Gastrocnemius medialis (tissue), 4 donors: Measurements from ENCODE around the gene WIZ. TPM values are rescaled to one million over a fixed set of nuclear protein-coding genes. Genes with fewer than 3 reads are reported as not detected.
"Not testable (repeated sequence)": the region's sequence is repeated elsewhere in the genome, so short reads cannot be mapped to it uniquely, and the experiment has no call there.

ENCODE experiments used
- ATAC-seq, 2 donors: fragments of 150-250 bp; one replicate each; pipeline ENCODE4 v1.9.1; 2016
- DNase-seq, 2 donors: peaks; one replicate each; pipeline ENCODE4 v3.0.0-alpha.2; 2019
- H3K27ac ChIP-seq, 4 donors: fragments of 200-600 bp; sonication (generic); 1 replicate in 1 of 4; 2 replicates in 3 of 4; pipeline ENCODE4 v1.5.1; 2016 to 2018; ENCODE audit warnings: mild to moderate bottlenecking in 2 of 4, moderate library complexity in 1 of 4
- H3K27me3 ChIP-seq, 3 donors: fragments of 200-600 bp; sonication (generic) in 2 of 3; 1 replicate in 1 of 3; 2 replicates in 2 of 3; pipeline versions ENCODE4 v1.5.1 to v1.6.0; 2016 to 2019; ENCODE audit warnings: mild to moderate bottlenecking in 1 of 3, moderate library complexity in 1 of 3
- H3K36me3 ChIP-seq, 2 donors: fragments of 200-600 bp; sonication (generic) in 1 of 2; one replicate each; pipeline ENCODE4 v1.5.1; 2017 to 2018
- H3K4me1 ChIP-seq, 2 donors: fragments of 200-600 bp; sonication (generic) in 1 of 2; one replicate each; pipeline ENCODE4 v1.5.1; 2016 to 2017; ENCODE audit warnings: mild to moderate bottlenecking in 2 of 2
- H3K4me3 ChIP-seq, 4 donors: fragments of 200-600 bp; sonication (generic) in 3 of 4; 1 replicate in 1 of 4; 2 replicates in 3 of 4; pipeline ENCODE4 v1.5.1; 2016 to 2019; ENCODE audit warnings: mild to moderate bottlenecking in 2 of 4
- H3K9me3 ChIP-seq, 3 donors: fragments of 200-600 bp; sonication (generic) in 2 of 3; 1 replicate in 1 of 3; 2 replicates in 2 of 3; pipeline ENCODE4 v1.5.1; 2016 to 2019
- CTCF ChIP-seq, 5 experiments: fragments of 450-650 bp in 3 of 5; fragments of 200-600 bp in 2 of 5; sonication (generic) in 2 of 5; IDR thresholded peaks in 4 of 5; conservative IDR thresholded peaks in 1 of 5; 1 replicate in 4 of 5; 2 replicates in 1 of 5; pipeline ENCODE4 v1.5.1; 2016 to 2019; ENCODE audit warnings: antibody characterized with exemption in 5 of 5, mild to moderate bottlenecking in 3 of 5, moderate library complexity in 3 of 5
- POLR2A ChIP-seq, 2 donors: fragments of 450-650 bp; IDR thresholded peaks; one replicate each; pipeline ENCODE4 v1.6.1; 2017; ENCODE audit warnings: antibody characterized with exemption in 2 of 2, mild to moderate bottlenecking in 2 of 2, moderate library complexity in 2 of 2
- in situ Hi-C, 4 donors: fragments of 200-750 bp; cut with MboI; loops; one replicate each; pipeline versions ENCODE4 v1.15.0 to v1.8.0; 2017; ENCODE audit warnings: low sequenced_read_pairs in 4 of 4
- intact Hi-C: fragments of 100-400 bp; cut with DNase I; formaldehyde crosslinking; loops from one replicate; pipeline ENCODE4 v1.15.1; 2023; ENCODE audit warnings: low total_unique reads
- total RNA-seq, 4 donors: library from RNA; depleted of rRNA; stranded (reverse); fragments of >200 nt; gene quantifications; one replicate each; pipeline versions ENCODE4 v1.1.0 to v1.2.3, GENCODE V29; 2016

Gene WIZ
- total RNA-seq, 4 donors from 2014 or later = 28.0 to 40.6 (median 32.5) TPM

- ATAC-seq = no peak
- H3K27me3 ChIP-seq = peaks cover 4 to 11% (median 9%) of the 10 kb centered on the region in 3 donors
- DNase-seq = no peak
- in situ Hi-C loops = loop anchor here in 1 of 4 donors (10.0 kb wide), 1 partner anchor 78 kb away; no protein-coding TSS in a partner anchor
- H3K4me3 ChIP-seq = no peak overlapping the region
- intact Hi-C loops = no loop called here
- no peaks in the 10 kb centered on the region for H3K9me3 ChIP-seq
- H3K36me3 ChIP-seq = no peaks in the 10 kb centered on the region
- TF ChIP-seq POLR2A (IDR thresholded peaks at IDR 0.05) = no peak
- TF ChIP-seq CTCF (IDR thresholded peaks at IDR 0.05 in 4 of 5, conservative IDR thresholded peaks at IDR 0.05 in 1 of 5) = no peak
- H3K4me1 ChIP-seq = no peaks in the 10 kb centered on the region
- H3K27ac ChIP-seq = no peak overlapping the region
Measured at GRCh38 chr19:15476325-15476724, 26.6 kb upstream of the WIZ start.

- in situ Hi-C loops = loop anchor here in 1 of 4 donors (10.0 kb wide), 1 partner anchor 79 kb away; no protein-coding TSS in a partner anchor
- TF ChIP-seq POLR2A (IDR thresholded peaks at IDR 0.05) (no peak), CTCF (IDR thresholded peaks at IDR 0.05 in 4 of 5, conservative IDR thresholded peaks at IDR 0.05 in 1 of 5) (no peak)
- Histone ChIP-seq H3K27me3 (peaks cover 8 to 14% (median 14%) of the 10 kb centered on the region in 3 donors), H3K36me3 (no peaks in the 10 kb centered on the region), H3K4me1 (no peaks in the 10 kb centered on the region), H3K9me3 (no peaks in the 10 kb centered on the region), H3K4me3 (no peak overlapping the region), H3K27ac (no peak overlapping the region)
- ATAC-seq = no peak
- DNase-seq = no peak
- intact Hi-C loops = no loop called here
Measured at GRCh38 chr19:15475611-15476010, 25.9 kb upstream of the WIZ start.

GRCh38 chr19:15475169-15475568, 25.4 kb upstream of the WIZ start:
- ATAC-seq (no peak), DNase-seq (no peak)
- Histone ChIP-seq H3K9me3 (no peaks in the 10 kb centered on the region), H3K4me1 (no peaks in the 10 kb centered on the region), H3K36me3 (no peaks in the 10 kb centered on the region), H3K27ac (no peak overlapping the region), H3K27me3 (peaks cover 11 to 19% (median 18%) of the 10 kb centered on the region in 3 donors), H3K4me3 (no peak overlapping the region)
- TF ChIP-seq POLR2A (IDR thresholded peaks at IDR 0.05) = no peak
- no peak for TF ChIP-seq CTCF (IDR thresholded peaks at IDR 0.05 in 4 of 5, conservative IDR thresholded peaks at IDR 0.05 in 1 of 5)
- intact Hi-C loops = no loop called here
- in situ Hi-C loops = loop anchor here in 1 of 4 donors (10.0 kb wide), 1 partner anchor 80 kb away; no protein-coding TSS in a partner anchor

- in situ Hi-C loops = loop anchor here in 2 of 4 donors (10.0 to 25.0 kb wide), 2 partner anchors 81 to 88 kb away; no protein-coding TSS in a partner anchor
- ATAC-seq, DNase-seq, H3K4me3 ChIP-seq, H3K27ac ChIP-seq, H3K4me1 ChIP-seq, H3K9me3 ChIP-seq, H3K36me3 ChIP-seq, intact Hi-C loops: not testable (repeated sequence)
- H3K27me3 ChIP-seq = peaks cover 21 to 32% (median 30%) of the 10 kb centered on the region in 3 donors
Measured at GRCh38 chr19:15473821-15474220, 24.1 kb upstream of the WIZ start.

- no peak for ATAC-seq
- no peaks in the 10 kb centered on the region for H3K4me1 ChIP-seq
- intact Hi-C loops = no loop called here
- in situ Hi-C loops = loop anchor here in 2 of 4 donors (10.0 to 25.0 kb wide), 2 partner anchors 83 to 91 kb away; no protein-coding TSS in a partner anchor
- H3K27ac ChIP-seq = no peak overlapping the region
- no peaks in the 10 kb centered on the region for H3K36me3 ChIP-seq
- H3K4me3 ChIP-seq = no peak overlapping the region
- no peaks in the 10 kb centered on the region for H3K9me3 ChIP-seq
- peaks cover 31 to 38% (median 32%) of the 10 kb centered on the region in 3 donors for H3K27me3 ChIP-seq
- DNase-seq = no peak
- TF ChIP-seq CTCF (IDR thresholded peaks at IDR 0.05 in 4 of 5, conservative IDR thresholded peaks at IDR 0.05 in 1 of 5) (no peak), POLR2A (IDR thresholded peaks at IDR 0.05) (no peak)
Measured at GRCh38 chr19:15471639-15472101, 21.9 kb upstream of the WIZ start.
